Fibroblast of pulmonary artery (primary cell): ENCODE data around the gene CCDC54.

ENCODE experiments used
- DNase-seq: peaks from one replicate; pipeline ENCODE4 v3.0.0-alpha.2; 2010; ENCODE audit warnings: low read depth
- H3K4me3 ChIP-seq: replicated peaks from 2 replicates; pipeline ENCODE4 v1.5.1; 2011; ENCODE audit warnings: low read depth, mild to moderate bottlenecking, control low read depth, low read length, moderate library complexity
- CTCF ChIP-seq: IDR thresholded peaks from 2 replicates; pipeline ENCODE4 v1.5.1; 2011; ENCODE audit warnings: mild to moderate bottlenecking, control low read depth, low read length, inconsistent platforms; ENCODE audit errors: missing control alignments

Gene CCDC54

GRCh38 chr3:107425033-107425432 is 47.8 kb downstream of the CCDC54 start:
- DNase-seq: no peak
- TF ChIP-seq CTCF: no peak
- H3K4me3 ChIP-seq: no peak overlapping the region

- DNase-seq: no peak
- no peak for TF ChIP-seq CTCF
- no peak overlapping the region for H3K4me3 ChIP-seq
Measured at GRCh38 chr3:107426223-107426622, 49.0 kb downstream of the CCDC54 start.
